ENCODE results near the gene ACVRL1. TPM values are rescaled to one million over a fixed set of nuclear protein-coding genes. Genes with fewer than 3 reads are reported as not detected.

ACVRL1 gene
- total and polyA plus RNA-seq, 3 experiments from 2014 or later, result 0.07 TPM; not detected in 2

DNA sequence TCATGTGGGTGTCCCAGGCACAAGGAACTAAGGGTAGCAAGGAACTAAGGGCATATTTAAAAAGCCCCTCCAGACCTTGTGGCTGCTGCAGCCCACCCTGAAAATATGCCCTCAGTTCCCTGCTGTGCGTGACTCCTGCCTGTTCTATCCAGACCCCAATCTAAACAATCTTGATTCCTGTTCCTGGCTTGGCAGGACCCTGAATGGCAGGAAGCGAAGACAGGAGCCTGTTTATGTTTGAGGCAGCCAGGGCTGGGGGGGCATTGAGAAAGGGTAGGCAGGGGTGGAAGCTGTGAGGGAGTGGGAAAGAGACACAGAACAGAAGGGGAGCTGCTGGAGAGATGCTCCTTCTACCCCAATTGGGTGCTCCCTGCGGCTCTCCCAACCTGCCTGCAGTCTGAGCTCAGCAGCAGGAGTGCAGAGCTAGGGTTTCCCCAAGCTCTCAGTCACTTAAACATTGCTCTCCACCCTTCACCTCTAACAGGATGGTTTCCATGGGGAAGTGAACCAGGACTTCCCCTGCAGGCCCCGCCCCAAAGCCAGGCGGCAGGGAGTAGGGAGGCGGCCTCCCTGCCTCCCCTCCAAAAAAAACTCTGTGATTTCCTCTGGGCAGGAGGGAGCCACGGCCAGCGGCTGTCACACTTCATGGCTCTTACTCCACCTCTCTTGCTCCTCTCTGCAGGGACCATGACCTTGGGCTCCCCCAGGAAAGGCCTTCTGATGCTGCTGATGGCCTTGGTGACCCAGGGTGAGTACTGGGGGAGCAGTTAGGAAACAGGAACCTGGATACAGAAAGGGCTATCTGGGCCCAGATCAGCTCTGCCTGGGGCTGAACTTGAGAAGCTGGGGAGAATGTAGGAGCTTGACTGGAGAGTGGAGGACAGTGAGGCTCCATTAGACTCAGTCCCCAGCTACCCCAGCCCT lies 4.7 kb downstream of the ACVRL1 start:
- DNase-seq, result no peak
- Histone ChIP-seq H3K27ac (ENCODE audit: low read depth, low read length) (peak overlapping the region; percentile 54), H3K4me1 (ENCODE audit: insufficient read depth, low read length) (no peaks in the 10 kb centered on the region), H3K27me3 (ENCODE audit: insufficient read depth, low read length, poor library complexity, severe bottlenecking) (no peaks in the 10 kb centered on the region), H3K36me3 (ENCODE audit: insufficient read depth, low read length) (no peaks in the 10 kb centered on the region), H3K4me3 (ENCODE audit: low read length) (no peak overlapping the region), H3K9me3 (ENCODE audit: low read length) (no peaks in the 10 kb centered on the region)
- POLR2A ChIA-PET, result no interaction called here
- peaks cover 0 to 8% (median 0%) of the 10 kb centered on the region in 3 donors for H3K4me1 Mint-ChIP-seq
- H3K27ac Mint-ChIP-seq, result no peak overlapping the region
- no peaks in the 10 kb centered on the region for H3K9me3 Mint-ChIP-seq
- H3K4me3 Mint-ChIP-seq, result no peak overlapping the region
- CTCF ChIA-PET, result interaction anchor here (1.0 to 2.3 kb wide), 3 partner anchors 11 to 113 kb away, joined by 3 to 15 read pairs (median 5); no protein-coding TSS in a partner anchor
- peaks cover 16 to 48% of the 10 kb centered on the region in 2 donors for H3K27me3 Mint-ChIP-seq
- H3K36me3 Mint-ChIP-seq, result peaks cover 0 to 1% (median 0%) of the 10 kb centered on the region in 3 donors

DNA sequence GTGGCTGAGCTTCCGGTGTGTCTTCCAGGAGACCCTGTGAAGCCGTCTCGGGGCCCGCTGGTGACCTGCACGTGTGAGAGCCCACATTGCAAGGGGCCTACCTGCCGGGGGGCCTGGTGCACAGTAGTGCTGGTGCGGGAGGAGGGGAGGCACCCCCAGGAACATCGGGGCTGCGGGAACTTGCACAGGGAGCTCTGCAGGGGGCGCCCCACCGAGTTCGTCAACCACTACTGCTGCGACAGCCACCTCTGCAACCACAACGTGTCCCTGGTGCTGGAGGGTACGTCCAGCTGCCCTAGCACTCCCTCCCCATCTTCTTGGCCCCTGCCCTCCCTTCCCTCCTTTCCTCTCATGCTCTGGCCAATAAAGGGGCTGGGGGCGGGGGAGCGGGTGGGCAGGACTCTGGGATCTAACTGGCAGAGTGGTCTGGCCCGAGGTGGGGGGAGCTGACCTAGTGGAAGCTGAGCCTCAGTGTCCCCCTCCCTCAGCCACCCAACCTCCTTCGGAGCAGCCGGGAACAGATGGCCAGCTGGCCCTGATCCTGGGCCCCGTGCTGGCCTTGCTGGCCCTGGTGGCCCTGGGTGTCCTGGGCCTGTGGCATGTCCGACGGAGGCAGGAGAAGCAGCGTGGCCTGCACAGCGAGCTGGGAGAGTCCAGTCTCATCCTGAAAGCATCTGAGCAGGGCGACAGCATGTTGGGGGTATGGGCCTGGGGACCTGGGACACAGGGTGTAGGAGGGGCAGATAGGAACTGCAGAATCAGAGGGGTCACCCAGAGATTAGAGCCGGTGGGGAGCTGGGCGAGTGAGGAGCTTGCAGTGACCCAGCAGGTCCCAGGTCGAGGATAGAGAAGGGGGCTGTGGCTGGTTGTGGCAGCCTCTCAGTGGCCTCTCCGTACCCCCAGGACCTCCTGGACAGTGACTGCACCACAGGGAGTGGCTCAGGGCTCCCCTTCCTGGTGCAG lies 6.0 kb downstream of the ACVRL1 start:
- Histone ChIP-seq H3K36me3 (ENCODE audit: insufficient read depth, low read length) (no peaks in the 10 kb centered on the region), H3K27ac (ENCODE audit: low read depth, low read length) (peak overlapping the region; percentile 54), H3K27me3 (ENCODE audit: insufficient read depth, low read length, poor library complexity, severe bottlenecking) (no peaks in the 10 kb centered on the region), H3K4me3 (ENCODE audit: low read length) (no peak overlapping the region), H3K9me3 (ENCODE audit: low read length) (no peaks in the 10 kb centered on the region), H3K4me1 (ENCODE audit: insufficient read depth, low read length) (no peaks in the 10 kb centered on the region)
- Mint-ChIP-seq H3K9me3 (no peaks in the 10 kb centered on the region), H3K36me3 (peaks cover 0 to 1% (median 0%) of the 10 kb centered on the region in 3 donors), H3K27ac (no peak overlapping the region), H3K4me1 (peaks cover 0 to 2% (median 0%) of the 10 kb centered on the region in 3 donors), H3K27me3 (peaks cover 11 to 41% of the 10 kb centered on the region in 2 donors), H3K4me3 (peak overlapping the region in 1 of 7 donors; percentile 40)
- ChIA-PET CTCF (interaction anchor here (1.0 to 2.3 kb wide), 3 partner anchors 9 to 112 kb away, joined by 3 to 15 read pairs (median 5); no protein-coding TSS in a partner anchor), POLR2A (no interaction called here)
- no peak for DNase-seq

DNA sequence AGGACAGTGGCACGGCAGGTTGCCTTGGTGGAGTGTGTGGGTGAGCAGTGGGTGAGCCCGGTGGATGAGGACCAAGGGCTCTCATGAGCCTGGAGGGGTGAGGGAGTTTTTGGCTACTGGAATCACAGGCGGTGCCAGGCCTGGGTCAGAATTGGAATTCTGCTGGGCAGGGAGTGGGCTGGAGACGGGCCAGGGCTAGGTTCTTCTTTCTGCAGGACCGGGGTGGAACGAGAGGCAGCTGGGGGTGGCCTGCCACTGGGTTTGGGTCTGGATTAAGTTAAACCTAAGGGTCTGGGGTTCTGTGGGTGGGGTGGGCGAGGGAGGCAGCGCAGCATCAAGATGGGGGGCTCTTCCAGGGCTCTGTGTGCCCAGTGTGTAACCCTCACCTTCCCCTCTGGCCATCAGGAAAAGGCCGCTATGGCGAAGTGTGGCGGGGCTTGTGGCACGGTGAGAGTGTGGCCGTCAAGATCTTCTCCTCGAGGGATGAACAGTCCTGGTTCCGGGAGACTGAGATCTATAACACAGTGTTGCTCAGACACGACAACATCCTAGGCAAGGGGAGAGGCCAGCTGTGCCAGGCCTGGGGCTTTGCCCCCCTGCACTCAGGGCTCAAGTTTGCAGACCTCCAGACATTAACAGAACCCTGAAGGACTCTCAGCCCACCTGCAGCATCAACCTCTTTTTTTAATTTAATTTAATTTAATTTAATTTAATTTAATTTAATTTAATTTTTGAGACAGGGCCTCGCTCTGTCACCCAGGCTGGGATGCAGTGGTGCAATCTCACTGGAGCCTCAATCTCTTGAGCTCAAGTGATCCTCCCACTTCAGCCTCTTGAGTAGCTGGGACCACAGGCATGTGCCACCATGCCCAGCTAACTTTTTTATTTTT lies 7.0 kb downstream of the ACVRL1 start:
- H3K36me3 ChIP-seq (ENCODE audit: insufficient read depth, low read length), result no peaks in the 10 kb centered on the region
- H3K4me1 ChIP-seq (ENCODE audit: insufficient read depth, low read length), result no peaks in the 10 kb centered on the region
- CTCF ChIA-PET, result no interaction called here
- no peak for DNase-seq
- no peak overlapping the region for H3K4me3 Mint-ChIP-seq
- H3K9me3 Mint-ChIP-seq, result no peaks in the 10 kb centered on the region
- no peaks in the 10 kb centered on the region for H3K27me3 ChIP-seq (ENCODE audit: insufficient read depth, low read length, poor library complexity, severe bottlenecking)
- H3K9me3 ChIP-seq (ENCODE audit: low read length), result no peaks in the 10 kb centered on the region
- H3K4me3 ChIP-seq (ENCODE audit: low read length), result no peak overlapping the region
- peaks cover 0 to 1% (median 0%) of the 10 kb centered on the region in 3 donors for H3K36me3 Mint-ChIP-seq
- POLR2A ChIA-PET, result no interaction called here
- H3K27ac Mint-ChIP-seq, result no peak overlapping the region
- no peaks in the 10 kb centered on the region for H3K4me1 Mint-ChIP-seq
- H3K27me3 Mint-ChIP-seq, result peaks cover 4 to 33% of the 10 kb centered on the region in 2 donors
- no peak overlapping the region for H3K27ac ChIP-seq (ENCODE audit: low read depth, low read length)

DNA sequence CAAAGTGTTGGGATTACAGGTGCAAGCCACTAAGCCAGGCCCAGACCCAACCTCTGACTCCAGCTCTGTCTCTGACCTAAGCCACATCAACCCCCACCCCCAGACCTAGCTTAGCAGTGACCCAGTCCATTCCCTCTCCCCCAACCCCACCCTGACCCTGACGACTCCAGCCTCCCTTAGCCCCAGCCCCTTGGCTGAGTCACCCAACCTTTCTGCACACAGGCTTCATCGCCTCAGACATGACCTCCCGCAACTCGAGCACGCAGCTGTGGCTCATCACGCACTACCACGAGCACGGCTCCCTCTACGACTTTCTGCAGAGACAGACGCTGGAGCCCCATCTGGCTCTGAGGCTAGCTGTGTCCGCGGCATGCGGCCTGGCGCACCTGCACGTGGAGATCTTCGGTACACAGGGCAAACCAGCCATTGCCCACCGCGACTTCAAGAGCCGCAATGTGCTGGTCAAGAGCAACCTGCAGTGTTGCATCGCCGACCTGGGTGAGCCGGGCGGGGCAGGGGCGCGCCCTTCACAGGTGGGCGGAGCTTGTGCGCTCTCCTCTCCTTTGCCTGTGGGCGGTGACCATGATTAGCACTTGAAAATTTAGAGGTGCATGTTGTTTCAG lies 7.8 kb downstream of the ACVRL1 start:
- POLR2A ChIA-PET, result no interaction called here
- no peak overlapping the region for H3K4me3 Mint-ChIP-seq

DNA sequence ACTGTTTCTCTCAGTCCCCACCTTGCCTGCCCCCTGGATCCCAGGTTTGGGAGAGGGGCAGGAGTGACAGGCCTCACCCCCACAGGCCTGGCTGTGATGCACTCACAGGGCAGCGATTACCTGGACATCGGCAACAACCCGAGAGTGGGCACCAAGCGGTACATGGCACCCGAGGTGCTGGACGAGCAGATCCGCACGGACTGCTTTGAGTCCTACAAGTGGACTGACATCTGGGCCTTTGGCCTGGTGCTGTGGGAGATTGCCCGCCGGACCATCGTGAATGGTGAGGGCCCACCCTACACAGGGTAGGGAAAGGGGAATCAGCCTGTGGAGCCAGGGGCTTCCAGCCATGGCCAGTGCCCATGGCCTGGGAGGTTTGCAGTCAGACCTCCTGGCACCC lies 8.6 kb downstream of the ACVRL1 start:
- Mint-ChIP-seq H3K4me1 (no peaks in the 10 kb centered on the region), H3K27ac (no peak overlapping the region), H3K9me3 (no peaks in the 10 kb centered on the region), H3K36me3 (peaks cover 0 to 1% (median 0%) of the 10 kb centered on the region in 3 donors), H3K4me3 (no peak overlapping the region), H3K27me3 (peaks cover 3 to 19% of the 10 kb centered on the region in 2 donors)
- ChIA-PET CTCF (no interaction called here), POLR2A (no interaction called here)
- Histone ChIP-seq H3K4me3 (ENCODE audit: low read length) (no peak overlapping the region), H3K27me3 (ENCODE audit: insufficient read depth, low read length, poor library complexity, severe bottlenecking) (no peaks in the 10 kb centered on the region), H3K36me3 (ENCODE audit: insufficient read depth, low read length) (no peaks in the 10 kb centered on the region), H3K9me3 (ENCODE audit: low read length) (no peaks in the 10 kb centered on the region), H3K4me1 (ENCODE audit: insufficient read depth, low read length) (no peaks in the 10 kb centered on the region), H3K27ac (ENCODE audit: low read depth, low read length) (no peak overlapping the region)
- DNase-seq, result no peak

More for the DNA sequence above, 7.8 kb downstream of the ACVRL1 start:
- no peak overlapping the region for H3K27ac Mint-ChIP-seq
- Histone ChIP-seq H3K4me3 (ENCODE audit: low read length) (no peak overlapping the region), H3K9me3 (ENCODE audit: low read length) (no peaks in the 10 kb centered on the region), H3K27ac (ENCODE audit: low read depth, low read length) (no peak overlapping the region), H3K36me3 (ENCODE audit: insufficient read depth, low read length) (no peaks in the 10 kb centered on the region), H3K27me3 (ENCODE audit: insufficient read depth, low read length, poor library complexity, severe bottlenecking) (no peaks in the 10 kb centered on the region), H3K4me1 (ENCODE audit: insufficient read depth, low read length) (no peaks in the 10 kb centered on the region)
- DNase-seq, result no peak
- no peaks in the 10 kb centered on the region for H3K9me3 Mint-ChIP-seq
- peaks cover 4 to 24% of the 10 kb centered on the region in 2 donors for H3K27me3 Mint-ChIP-seq
- H3K36me3 Mint-ChIP-seq, result peaks cover 0 to 1% (median 0%) of the 10 kb centered on the region in 3 donors
- CTCF ChIA-PET, result no interaction called here
- no peaks in the 10 kb centered on the region for H3K4me1 Mint-ChIP-seq

DNA sequence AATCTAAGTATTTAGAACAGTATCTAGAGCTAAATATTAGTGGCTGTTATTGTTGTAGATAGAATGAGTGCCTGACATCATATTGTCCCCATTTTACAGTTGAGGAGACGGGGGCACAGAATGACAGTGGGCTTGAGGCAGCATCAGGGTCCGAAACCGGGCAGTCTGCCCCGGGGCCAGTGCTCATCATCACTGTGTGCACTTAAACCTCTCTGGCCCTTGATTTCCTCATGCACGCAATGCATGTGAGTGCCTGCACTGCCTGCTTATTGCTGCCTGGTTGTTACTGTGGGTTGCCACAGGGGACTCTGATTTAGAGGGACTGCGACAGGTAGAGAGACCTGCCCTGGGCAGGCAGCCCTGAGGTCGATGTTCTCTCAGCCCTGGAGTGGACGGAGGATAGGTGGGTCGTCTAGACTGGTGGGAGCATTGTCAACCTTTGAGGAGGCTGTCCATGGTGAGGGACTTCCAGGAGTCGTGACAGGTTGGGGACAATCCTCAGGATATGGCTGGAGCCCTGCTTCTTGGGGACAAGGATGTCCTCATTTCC lies 9.8 kb downstream of the ACVRL1 start:
- Mint-ChIP-seq H3K4me1 (no peaks in the 10 kb centered on the region), H3K9me3 (no peaks in the 10 kb centered on the region), H3K27ac (no peak overlapping the region), H3K36me3 (peaks cover 0 to 1% (median 0%) of the 10 kb centered on the region in 3 donors), H3K27me3 (peaks cover 2 to 8% of the 10 kb centered on the region in 2 donors), H3K4me3 (no peak overlapping the region)
- Histone ChIP-seq H3K4me1 (ENCODE audit: insufficient read depth, low read length) (no peaks in the 10 kb centered on the region), H3K4me3 (ENCODE audit: low read length) (no peak overlapping the region), H3K9me3 (ENCODE audit: low read length) (no peaks in the 10 kb centered on the region), H3K36me3 (ENCODE audit: insufficient read depth, low read length) (no peaks in the 10 kb centered on the region), H3K27me3 (ENCODE audit: insufficient read depth, low read length, poor library complexity, severe bottlenecking) (no peaks in the 10 kb centered on the region), H3K27ac (ENCODE audit: low read depth, low read length) (no peak overlapping the region)
- no peak for DNase-seq
- CTCF ChIA-PET, result no interaction called here
- POLR2A ChIA-PET, result no interaction called here

Data from CD8-positive, alpha-beta memory T cell (primary cell).